Measurements from ENCODE around the gene ADAMTS13.
A peak's percentile ranks its signal among the peaks of the same experiment; 100 is the strongest.

ADAMTS13 gene

GRCh38 chr9:133463864-133464615, 41.9 kb downstream of the ADAMTS13 start:
- H3K4me3 ChIP-seq (ENCODE audit: low read length), result no peak overlapping the region
- no peak for DNase-seq (ENCODE audit: low read depth, low spot score)

GRCh38 chr9:133464638-133465037, 42.5 kb downstream of the ADAMTS13 start:
- DNase-seq (ENCODE audit: low read depth, low spot score), result no peak
- no peak overlapping the region for H3K4me3 ChIP-seq (ENCODE audit: low read length)

- H3K4me3 ChIP-seq (ENCODE audit: low read length), result no peak overlapping the region
- no peak for DNase-seq (ENCODE audit: low read depth, low spot score)
Measured at GRCh38 chr9:133465984-133466383, 43.8 kb downstream of the ADAMTS13 start.

- no peak for DNase-seq (ENCODE audit: low read depth, low spot score)
- H3K4me3 ChIP-seq (ENCODE audit: low read length), result no peak overlapping the region
Measured at GRCh38 chr9:133467101-133467500, 44.9 kb downstream of the ADAMTS13 start.

GRCh38 chr9:133468374-133468773, 46.2 kb downstream of the ADAMTS13 start:
- DNase-seq (ENCODE audit: low read depth, low spot score), result no peak
- no peak overlapping the region for H3K4me3 ChIP-seq (ENCODE audit: low read length)

GRCh38 chr9:133468777-133469421, 46.7 kb downstream of the ADAMTS13 start:
- no peak overlapping the region for H3K4me3 ChIP-seq (ENCODE audit: low read length)
- no peak for DNase-seq (ENCODE audit: low read depth, low spot score)

- no peak for DNase-seq (ENCODE audit: low read depth, low spot score)
- no peak overlapping the region for H3K4me3 ChIP-seq (ENCODE audit: low read length)
Measured at GRCh38 chr9:133470427-133470924, 48.3 kb downstream of the ADAMTS13 start.

GRCh38 chr9:133470988-133471387, 48.8 kb downstream of the ADAMTS13 start:
- DNase-seq (ENCODE audit: low read depth, low spot score), result no peak
- no peak overlapping the region for H3K4me3 ChIP-seq (ENCODE audit: low read length)

GRCh38 chr9:133471551-133472276, 49.5 kb downstream of the ADAMTS13 start:
- H3K4me3 ChIP-seq (ENCODE audit: low read length), result no peak overlapping the region
- DNase-seq (ENCODE audit: low read depth, low spot score), result no peak

GRCh38 chr9:133472277-133472645, 50.1 kb downstream of the ADAMTS13 start:
- no peak overlapping the region for H3K4me3 ChIP-seq (ENCODE audit: low read length)
- DNase-seq (ENCODE audit: low read depth, low spot score), result no peak

- H3K4me3 ChIP-seq (ENCODE audit: low read length), result no peak overlapping the region
- no peak for DNase-seq (ENCODE audit: low read depth, low spot score)
Measured at GRCh38 chr9:133472753-133473378, 50.7 kb downstream of the ADAMTS13 start.

- no peak overlapping the region for H3K4me3 ChIP-seq (ENCODE audit: low read length)
- DNase-seq (ENCODE audit: low read depth, low spot score), result no peak
Measured at GRCh38 chr9:133473743-133474142, 51.6 kb downstream of the ADAMTS13 start.

GRCh38 chr9:133474215-133474614, 52.0 kb downstream of the ADAMTS13 start:
- H3K4me3 ChIP-seq (ENCODE audit: low read length), result no peak overlapping the region
- DNase-seq (ENCODE audit: low read depth, low spot score), result peak; percentile 94

GRCh38 chr9:133474853-133475252, 52.7 kb downstream of the ADAMTS13 start:
- DNase-seq (ENCODE audit: low read depth, low spot score), result no peak
- H3K4me3 ChIP-seq (ENCODE audit: low read length), result no peak overlapping the region

GRCh38 chr9:133475292-133476012, 53.3 kb downstream of the ADAMTS13 start:
- no peak for DNase-seq (ENCODE audit: low read depth, low spot score)
- H3K4me3 ChIP-seq (ENCODE audit: low read length), result no peak overlapping the region

GRCh38 chr9:133476036-133476931, 54.1 kb downstream of the ADAMTS13 start:
- DNase-seq (ENCODE audit: low read depth, low spot score), result no peak
- no peak overlapping the region for H3K4me3 ChIP-seq (ENCODE audit: low read length)

GRCh38 chr9:133476941-133477340, 54.8 kb downstream of the ADAMTS13 start:
- no peak for DNase-seq (ENCODE audit: low read depth, low spot score)
- H3K4me3 ChIP-seq (ENCODE audit: low read length), result no peak overlapping the region

- H3K4me3 ChIP-seq (ENCODE audit: low read length), result no peak overlapping the region
- DNase-seq (ENCODE audit: low read depth, low spot score), result no peak
Measured at GRCh38 chr9:133477461-133477860, 55.3 kb downstream of the ADAMTS13 start.

All from Jurkat, Clone E6-1 (cell line).